IPS-18c (cell line): ENCODE results near the gene RET.
"Not testable (repeated sequence)": the region's sequence is repeated elsewhere in the genome, so short reads cannot be mapped to it uniquely, and the experiment has no call there.

Experiments used
- H3K4me3 ChIP-seq: 2 replicates; pipeline ENCODE4 v1.7.0; 2013; ENCODE audit warnings: low read depth, mild to moderate bottlenecking, low read length, moderate library complexity; ENCODE audit not compliant: insufficient read depth
- H3K9me3 ChIP-seq: one replicate; pipeline ENCODE4 v1.6.1; 2013; ENCODE audit warnings: mild to moderate bottlenecking, low read length, moderate library complexity; ENCODE audit not compliant: control insufficient read depth, insufficient read depth

The RET gene

DNA sequence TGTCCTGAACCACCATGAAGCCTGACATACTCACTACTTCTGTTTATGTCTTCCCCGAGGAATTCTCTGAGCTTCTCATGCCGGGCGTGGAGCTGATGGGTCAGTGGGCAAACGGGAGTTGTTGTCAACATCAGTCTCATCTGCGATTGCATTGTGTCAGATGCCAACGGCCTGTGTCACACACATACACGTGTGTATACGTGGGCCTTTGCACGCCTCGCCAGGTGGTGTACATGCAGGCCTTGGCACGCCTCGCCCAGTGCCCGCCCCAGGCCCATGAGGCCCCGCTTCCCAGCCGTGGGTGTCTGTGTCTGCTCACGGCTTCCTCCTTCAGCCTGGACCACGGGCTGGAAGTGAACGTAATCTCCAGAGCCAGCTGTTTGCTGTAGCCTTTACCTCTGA lies 53.9 kb downstream of the RET start:
- Histone ChIP-seq H3K4me3 (no peak overlapping the region), H3K9me3 (no peaks in the 10 kb centered on the region)

DNA sequence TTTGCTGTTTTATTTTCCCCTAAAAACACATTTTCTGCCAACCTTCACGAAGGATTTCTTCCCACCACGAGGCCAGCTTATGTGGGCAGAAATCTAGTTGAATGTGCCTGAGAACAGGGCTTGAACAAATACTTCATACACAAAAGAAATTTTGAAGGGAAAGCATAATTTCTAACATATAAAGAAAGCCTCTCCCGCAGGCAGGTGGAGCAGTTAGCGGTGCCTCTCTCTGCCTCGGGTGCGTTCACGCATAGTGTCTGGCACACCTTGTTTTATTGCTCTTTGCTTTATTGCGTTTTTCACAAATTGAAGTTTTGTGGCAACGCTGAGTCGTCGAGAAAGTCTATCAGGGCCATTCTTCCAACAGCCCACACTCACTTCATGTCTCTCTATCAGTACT lies 54.4 kb downstream of the RET start:
- no peaks in the 10 kb centered on the region for H3K9me3 ChIP-seq
- no peak overlapping the region for H3K4me3 ChIP-seq

DNA sequence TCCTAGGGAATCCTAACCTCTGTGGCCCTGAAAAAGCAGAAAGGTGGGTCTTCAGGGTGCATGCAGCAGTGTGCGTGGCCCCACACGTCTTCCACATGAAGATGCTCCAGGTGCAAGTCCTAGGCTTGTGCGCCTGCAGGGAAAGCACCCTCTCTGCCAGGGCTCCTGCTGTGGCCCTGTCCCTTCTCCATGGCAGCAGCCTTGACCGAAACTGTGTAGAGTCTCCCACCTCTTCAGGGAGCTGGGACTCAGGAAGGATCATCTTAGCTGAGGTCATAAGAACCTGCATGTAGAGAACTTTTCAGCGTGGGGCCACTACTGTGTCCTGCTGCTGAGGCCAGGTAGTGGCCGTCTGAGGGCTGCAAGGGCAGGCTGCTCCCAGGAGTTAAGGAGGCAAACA lies 55.0 kb downstream of the RET start:
- H3K4me3 ChIP-seq = no peak overlapping the region; the same call in 1 of the 2 replicates
- H3K9me3 ChIP-seq = no peaks in the 10 kb centered on the region

DNA sequence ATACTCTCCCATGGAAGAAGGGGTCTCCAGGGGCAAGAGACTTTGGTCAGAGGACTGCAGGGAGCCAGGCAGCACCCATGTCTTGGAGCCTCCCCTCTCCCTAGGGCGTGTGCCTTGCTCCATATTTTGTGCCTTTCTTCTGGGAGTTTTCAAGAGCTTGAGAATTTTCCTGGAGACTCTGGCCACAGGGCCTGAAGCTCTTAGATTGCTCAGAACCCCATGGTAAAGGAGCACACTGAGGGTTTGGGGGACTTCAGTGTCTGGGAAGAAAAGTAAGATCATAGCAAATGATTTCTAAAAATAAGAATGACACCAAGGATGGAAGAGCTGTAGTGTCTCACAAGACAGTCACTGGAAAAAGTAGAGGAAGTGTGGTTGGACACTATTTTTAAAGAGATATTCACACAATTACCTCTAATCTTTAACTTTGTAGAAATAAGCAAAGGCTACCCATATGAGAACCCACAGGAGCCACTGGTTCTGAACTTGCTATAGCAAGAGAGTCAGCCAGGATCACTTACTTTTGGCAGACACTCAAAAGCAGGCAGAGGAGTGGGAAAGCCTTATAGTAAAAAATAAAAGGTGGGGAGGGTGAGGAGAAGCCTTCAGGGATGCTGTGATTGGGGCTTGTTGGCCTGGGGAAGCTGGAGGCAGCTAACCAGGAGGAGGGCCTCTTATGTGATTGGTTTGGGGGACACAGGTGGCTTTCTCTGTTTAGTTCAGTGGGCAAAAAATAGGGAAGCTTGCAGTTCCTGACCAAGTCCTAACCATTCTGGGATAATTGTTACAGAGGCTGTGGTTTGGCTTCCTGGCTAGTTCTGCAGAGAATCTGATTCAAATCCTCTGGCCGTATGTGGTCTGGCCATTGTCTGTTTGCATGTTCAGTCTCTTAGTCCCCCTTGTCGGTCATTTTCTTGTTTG lies 56.3 kb downstream of the RET start:
- peaks cover 2% of the 10 kb centered on the region for H3K9me3 ChIP-seq
- no peak overlapping the region for H3K4me3 ChIP-seq

DNA sequence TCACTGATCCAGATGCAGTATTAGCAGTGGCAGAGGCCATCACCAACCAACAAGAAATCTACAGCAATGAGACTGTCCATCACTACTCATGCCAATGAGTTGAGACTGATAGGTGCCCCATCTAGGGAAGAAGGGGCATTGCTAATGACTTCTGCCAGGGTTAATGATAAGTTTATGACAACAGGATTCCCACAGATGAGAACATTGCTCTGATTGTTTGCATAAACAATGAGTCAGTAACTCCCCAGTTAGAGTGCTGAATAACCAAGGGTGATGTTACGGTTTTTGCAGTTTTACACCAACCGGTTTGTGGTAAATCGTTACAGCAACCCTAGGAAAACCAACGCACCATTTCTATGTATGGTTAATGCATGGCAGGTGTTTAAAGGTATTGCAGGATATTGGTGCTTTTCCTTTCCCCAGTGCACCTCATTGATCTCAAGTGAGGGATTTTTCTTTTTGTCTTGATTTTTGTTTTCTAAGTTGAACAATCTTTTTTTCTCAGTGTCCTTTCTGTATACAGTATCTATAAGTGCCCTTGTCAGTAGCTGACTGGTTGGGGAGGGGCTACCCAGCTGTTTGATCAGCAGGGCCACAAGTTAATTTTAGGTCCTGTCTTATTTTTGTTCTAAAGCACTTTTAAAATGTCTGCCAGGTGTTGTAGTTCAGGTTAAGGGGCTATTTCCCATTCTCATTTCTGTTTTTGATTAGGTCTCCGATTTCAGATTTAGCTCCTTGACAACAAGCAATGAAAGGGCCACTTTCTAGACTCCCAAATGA lies 57.4 kb downstream of the RET start:
- H3K4me3 ChIP-seq = no peak overlapping the region
- H3K9me3 ChIP-seq = peaks cover 2% of the 10 kb centered on the region

DNA sequence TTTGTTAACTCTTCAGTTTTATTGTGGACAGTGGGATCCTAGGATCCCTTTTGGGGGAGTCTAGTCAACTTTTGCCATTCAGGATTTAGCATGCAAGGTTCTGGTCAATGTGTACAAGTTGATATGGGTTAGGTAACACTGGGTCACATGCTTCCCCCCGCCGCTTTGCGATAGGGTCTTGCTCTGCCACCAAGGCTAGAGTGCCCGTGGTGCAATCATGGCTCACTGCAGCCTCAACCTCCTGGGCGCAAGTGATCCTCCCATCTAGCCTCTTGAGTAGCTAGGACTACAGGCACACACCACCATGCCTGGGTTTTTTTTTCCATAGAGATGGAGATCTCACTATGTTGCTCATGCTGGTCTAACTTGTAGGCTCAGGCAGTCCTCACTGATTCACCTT lies 58.2 kb downstream of the RET start:
- Histone ChIP-seq H3K9me3 (peaks cover 2% of the 10 kb centered on the region), H3K4me3 (no peak overlapping the region)

DNA sequence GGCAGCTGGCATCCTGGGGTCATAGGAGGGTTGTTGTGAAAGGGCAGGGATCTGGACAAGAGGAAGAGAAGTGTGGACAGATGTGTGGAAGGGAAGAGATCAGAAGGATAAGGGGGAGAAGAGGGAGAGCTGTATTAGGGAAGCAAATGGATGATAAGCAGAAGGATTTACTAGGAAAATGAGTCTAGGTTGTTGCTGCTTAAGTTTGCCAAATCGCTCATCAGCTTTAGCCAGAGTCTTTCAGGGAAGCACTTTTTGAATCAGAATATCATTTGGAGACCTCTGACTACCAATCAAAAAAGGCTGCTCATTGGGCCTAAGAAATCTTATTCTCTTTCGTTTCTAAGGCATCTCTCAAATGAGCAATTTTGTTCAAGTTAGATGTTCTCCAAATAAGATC lies 58.8 kb downstream of the RET start:
- Histone ChIP-seq H3K4me3 (no peak overlapping the region), H3K9me3 (peaks cover 2% of the 10 kb centered on the region)

DNA sequence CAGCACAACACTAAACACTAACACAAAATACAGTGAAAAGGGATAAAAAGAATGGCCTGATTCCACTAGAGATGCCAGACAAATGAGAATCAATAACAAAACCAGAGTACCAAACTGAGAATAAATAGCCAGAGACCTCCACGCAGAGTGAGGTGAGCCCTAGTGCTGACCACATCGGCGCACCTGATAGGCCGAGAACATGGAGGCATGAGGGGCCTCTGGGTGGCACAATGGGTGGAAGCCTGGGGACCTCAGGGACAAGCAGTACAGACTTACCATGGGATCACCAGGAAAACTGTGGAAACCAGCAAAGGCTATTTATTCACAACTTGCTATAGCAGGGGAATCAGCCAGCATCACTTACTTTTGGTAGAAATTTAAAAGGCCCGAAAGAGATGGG lies 59.6 kb downstream of the RET start:
- no peak overlapping the region for H3K4me3 ChIP-seq

DNA sequence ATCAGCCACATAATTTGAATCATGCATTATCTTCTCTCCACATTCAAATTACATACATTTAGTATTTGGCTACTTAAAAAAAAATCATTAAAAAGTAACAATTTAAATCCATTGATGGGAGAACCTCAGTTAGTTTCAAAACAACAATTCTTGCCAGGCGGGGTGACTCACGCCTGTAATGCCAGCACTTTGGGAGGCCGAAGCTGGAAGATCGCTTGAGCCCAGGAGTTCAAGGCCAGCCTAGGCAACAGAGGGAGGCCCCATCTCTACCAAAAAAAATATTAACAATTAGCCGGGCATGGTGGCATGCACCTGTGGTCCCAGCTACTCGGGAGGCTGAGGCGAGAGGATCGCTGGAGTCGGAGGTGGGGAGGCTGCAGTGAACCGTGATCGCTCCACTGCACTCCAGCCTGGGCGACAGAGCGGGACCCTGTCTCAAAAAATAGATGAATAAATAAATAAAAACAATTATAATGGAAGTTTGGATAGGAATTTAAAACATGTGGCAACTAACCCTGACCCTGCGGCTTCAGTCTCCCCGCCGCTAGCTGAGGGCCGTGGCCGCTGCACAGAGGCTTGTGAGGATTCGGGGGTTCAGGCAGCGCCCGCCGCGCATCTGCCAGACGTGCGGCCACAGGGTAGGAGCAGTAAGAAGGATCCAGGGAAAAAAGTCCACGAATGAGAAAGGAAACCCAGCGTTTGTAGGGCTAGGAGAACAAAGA lies 60.3 kb downstream of the RET start:
- Histone ChIP-seq H3K9me3 (peaks cover 2% of the 10 kb centered on the region), H3K4me3 (peak overlapping the region; percentile 90)

More for the DNA sequence above, 59.6 kb downstream of the RET start:
- peaks cover 2% of the 10 kb centered on the region for H3K9me3 ChIP-seq

DNA sequence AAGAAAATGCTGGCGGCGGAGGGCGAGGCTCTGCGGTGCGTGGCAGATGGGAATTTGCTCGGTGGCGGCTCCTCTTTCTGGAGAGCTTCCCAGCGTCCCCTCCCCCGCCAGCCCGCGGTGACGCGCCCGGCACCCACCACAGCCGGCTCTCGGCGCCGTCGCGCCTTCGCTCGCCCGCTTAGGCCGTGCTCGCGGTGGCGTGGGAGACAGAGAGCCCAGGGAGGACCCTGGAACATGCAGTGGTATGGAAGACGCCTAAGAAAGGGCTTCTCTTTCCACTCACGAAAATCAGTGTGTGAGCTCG lies 60.8 kb downstream of the RET start:
- H3K9me3 ChIP-seq = peaks cover 2% of the 10 kb centered on the region
- H3K4me3 ChIP-seq = peak overlapping the region; percentile 90

DNA sequence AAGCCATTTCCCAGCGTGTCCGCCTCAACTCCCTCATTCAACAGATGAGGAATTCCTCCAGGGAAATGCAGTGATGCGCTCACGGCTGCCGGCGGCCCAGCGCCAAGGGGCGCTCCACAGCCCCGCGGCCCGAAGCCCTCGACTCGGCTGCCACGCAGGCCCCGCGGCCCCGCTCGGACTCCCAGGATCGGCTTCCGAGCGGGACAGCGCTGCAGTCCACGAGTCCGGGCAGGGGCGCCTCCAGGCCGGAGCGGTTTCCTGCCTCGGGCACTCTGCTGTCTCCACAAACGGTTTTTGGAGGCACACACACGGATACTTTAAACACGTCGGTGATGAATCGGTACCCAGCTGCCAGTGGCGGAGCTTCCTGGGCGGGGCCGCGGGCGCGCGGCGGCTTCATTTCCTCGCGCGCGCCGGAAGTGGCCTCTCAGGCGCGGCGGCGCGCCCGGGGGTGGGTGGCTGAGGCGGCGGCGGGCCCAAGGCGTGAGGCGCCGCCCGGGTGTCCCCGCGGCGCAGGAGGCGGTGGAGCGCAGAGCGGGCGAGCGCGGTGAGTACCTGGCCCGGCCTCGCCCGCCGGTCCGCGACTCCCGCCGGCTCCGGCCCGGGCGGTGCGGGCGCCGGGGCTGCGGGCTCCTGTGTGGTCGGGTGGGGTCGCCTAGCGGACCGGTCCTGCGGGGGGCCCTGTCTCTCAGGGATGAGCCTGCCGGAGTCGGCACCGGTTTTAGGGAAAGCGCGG lies 61.3 kb downstream of the RET start, which contains the start of gene CSGALNACT2:
CSGALNACT2 (plus strand) TSS at position 425 of the 736 bp plus-strand sequence. CDS start 16,705 bp downstream, outside the sequence.
- peaks cover 2% of the 10 kb centered on the region for H3K9me3 ChIP-seq
- peak within 1 kb of the TSS; percentile 90 for H3K4me3 ChIP-seq

DNA sequence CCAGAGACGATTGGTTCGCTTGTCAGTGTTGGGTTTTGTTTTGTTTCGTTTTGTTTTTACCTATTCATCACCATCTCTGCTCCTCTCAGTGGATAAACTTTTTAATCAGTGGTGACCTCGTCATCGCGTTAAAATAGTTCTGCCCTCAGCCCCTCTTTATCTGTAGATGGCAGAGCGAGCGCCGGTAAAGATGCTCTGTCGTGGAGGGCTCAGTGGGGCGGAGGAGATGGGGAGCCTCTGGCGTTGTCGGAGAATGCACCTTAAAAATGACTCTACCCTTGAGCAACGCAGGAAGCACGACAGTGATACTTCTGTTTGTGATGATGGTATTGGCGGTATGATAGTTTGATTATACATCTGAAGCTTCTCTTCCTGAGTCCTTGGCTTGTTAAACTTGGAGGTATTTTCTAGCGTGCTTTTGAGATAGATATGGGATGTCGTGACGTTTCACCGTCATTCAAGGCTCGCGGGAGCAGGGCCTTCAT lies 61.9 kb downstream of the RET start:
- Histone ChIP-seq H3K9me3 (peaks cover 2% of the 10 kb centered on the region), H3K4me3 (peak overlapping the region; percentile 90)

DNA sequence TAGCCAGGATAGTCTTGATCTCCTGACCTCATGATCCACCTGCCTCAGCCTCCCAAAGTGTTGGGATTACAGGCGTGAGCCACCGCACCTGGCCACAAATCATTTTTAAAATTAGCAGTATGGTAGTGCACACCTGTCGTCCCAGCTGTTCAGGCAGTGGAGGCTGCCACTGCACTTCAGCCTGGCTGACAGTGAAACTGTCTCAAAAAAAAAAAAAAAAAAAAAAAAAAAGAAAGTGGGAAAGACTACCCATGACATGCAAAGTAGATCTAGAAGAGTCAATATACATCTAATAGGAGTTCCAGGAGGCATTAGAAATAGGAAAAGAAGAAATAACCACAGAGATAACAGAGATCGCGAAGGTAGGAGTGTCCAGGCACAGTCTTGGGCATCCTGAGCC lies 64.6 kb downstream of the RET start:
- Histone ChIP-seq H3K4me3 (no peak overlapping the region), H3K9me3 (peaks cover 2% of the 10 kb centered on the region)

DNA sequence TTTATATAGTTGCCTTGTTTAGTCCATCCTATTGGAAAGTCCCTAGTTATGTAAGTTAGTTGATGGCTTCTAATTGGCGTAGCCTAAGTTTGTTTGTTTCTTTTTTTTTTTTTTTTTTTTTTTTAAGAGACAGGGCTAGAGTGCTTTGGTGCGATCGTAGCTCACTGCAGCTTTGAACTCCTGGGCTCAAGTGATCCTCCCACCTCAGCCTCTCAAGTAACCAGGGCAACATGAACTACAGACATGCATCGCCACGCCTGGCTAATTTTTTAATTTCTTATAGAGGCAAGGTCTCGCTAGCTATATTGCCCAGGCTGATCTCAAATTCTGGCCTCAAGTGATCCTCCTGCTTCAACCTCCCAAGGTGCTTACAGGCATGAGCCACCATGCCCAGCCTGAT lies 68.4 kb downstream of the RET start:
- Histone ChIP-seq H3K4me3 (no peak overlapping the region), H3K9me3 (no peaks in the 10 kb centered on the region)

DNA sequence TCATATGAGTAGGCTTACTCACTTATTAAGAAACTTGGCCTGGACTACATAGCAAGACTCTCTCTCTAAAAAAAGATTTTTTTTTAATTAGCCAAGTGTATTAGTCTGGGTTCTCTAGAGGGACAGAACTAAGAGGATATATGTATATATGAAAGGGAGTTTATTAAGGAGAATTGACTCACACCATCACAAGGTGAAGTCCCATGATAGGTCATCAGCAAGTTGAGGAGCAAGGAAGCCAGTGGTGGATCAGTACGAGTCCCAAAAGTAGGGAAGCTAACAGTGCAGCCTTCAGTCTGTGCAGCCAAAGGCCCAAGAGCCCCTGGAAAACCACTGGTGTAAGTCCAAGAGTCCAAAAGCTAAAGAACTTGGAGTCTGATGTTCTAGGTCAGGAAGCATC lies 69.1 kb downstream of the RET start:
- not testable (repeated sequence) for H3K9me3 ChIP-seq, H3K4me3 ChIP-seq

DNA sequence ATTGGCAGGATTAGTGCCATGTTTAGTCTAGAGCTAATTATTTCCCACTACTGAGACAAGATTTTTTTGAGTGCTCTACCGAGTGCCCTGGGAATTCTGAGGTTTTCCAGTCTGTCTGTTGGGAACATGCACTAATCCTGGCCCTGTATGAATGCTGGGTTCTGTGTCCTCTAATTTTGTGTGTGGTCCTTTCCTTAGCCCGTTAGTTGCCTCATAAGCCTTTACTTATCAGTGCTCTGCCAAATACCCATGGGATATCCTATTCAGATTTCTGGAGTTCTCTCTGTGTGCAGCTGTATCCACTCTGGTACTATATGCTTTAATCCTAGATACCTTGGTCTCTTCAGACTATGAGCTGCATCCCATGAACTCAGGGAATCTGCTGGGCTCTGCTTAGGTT lies 74.5 kb downstream of the RET start:
- Histone ChIP-seq H3K4me3 (no peak overlapping the region), H3K9me3 (no peaks in the 10 kb centered on the region)

DNA sequence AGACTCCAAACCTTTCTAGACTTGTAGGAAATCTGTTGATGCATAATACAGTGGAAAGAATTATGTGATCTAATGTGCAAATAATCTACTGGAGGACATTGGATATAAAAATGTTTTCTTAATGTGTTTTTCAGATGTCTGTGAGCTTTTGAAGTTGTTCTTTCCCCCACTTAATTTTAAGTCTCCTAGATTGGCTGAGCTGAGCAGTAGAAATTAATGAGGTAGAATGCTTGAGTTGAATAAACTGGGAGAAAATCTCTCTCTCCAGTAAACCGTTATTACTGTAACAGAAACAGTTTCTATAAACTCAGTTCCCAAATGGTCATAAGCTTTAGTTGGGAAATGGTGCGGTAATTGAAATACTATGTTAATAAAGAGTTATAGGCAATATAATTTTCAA lies 77.0 kb downstream of the RET start:
- H3K4me3 ChIP-seq = no peak overlapping the region
- no peaks in the 10 kb centered on the region for H3K9me3 ChIP-seq
